Measurements from ENCODE around the gene MIDN. TPM values are rescaled to one million over a fixed set of nuclear protein-coding genes. Genes with fewer than 3 reads are reported as not detected.
A peak's percentile ranks its signal among the peaks of the same experiment; 100 is the strongest.

MIDN gene
- total RNA-seq, 2 experiments from 2014 or later: 54.1 to 54.6 TPM

DNA sequence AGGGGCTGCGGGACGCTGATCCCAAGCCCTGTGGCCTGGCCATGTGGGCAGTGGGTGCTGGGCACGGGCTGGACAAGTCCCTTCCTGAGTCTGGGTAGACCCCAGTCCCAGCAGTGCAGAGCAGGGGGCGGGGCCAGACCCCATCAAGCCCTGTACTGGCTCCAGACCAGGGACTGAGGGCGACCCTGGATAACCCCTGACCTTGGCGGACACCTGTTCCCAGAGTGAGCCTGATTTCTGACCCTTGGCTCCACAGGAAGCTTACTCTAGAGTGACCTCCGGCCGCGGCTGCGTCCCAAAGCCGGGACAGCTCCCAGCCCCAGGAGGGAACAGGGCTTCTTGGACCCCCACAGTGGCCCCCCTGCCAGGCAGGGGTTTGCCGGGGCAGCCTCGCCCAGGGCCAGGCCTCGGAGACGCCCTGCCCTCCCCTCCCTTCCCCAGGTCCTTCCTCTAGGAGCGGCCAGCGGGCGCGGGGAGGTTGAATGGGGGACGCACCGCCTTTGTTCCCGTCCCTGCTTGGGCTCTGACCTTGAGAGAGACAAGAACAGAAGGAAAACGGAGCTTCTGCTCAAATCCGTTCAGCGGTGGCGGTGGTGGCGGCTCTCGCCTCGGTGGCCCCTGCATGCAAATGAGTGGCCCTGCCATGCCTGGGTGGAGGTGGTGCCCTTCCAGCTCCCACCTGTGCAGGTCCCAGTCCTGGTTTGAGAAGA, 35.0 kb downstream of the MIDN start:
- no peak overlapping the region for H3K27ac Mint-ChIP-seq
- intact Hi-C loops (cut with micrococcal nuclease): no loop called here
- H3K4me3 Mint-ChIP-seq: no peak overlapping the region
- ChIA-PET POLR2A (no interaction called here), CTCF (interaction anchor here (1.0 kb wide), 1 partner anchor 17 kb away, joined by 3 read pairs; no protein-coding TSS in a partner anchor)
- H3K36me3 Mint-ChIP-seq: peaks cover 6% of the 10 kb centered on the region
- no peaks in the 10 kb centered on the region for H3K9me3 Mint-ChIP-seq
- no peak for DNase-seq
- peaks cover 21% of the 10 kb centered on the region for H3K27me3 Mint-ChIP-seq
- peaks cover 16% of the 10 kb centered on the region for H3K4me1 Mint-ChIP-seq (ENCODE audit: low read depth)

GRCh38 chr19:1283917-1284292, 35.5 kb downstream of the MIDN start:
- ChIA-PET POLR2A (interaction anchor here (1.0 to 1.4 kb wide), 2 partner anchors 9 to 15 kb away, joined by 3 to 4 read pairs; partner anchors contain the start of gene FAM174C), CTCF (interaction anchor here (1.0 kb wide), 1 partner anchor 17 kb away, joined by 3 read pairs; no protein-coding TSS in a partner anchor)
- Mint-ChIP-seq H3K4me3 (no peak overlapping the region), H3K9me3 (no peaks in the 10 kb centered on the region), H3K36me3 (peaks cover 6% of the 10 kb centered on the region), H3K27me3 (peaks cover 21% of the 10 kb centered on the region), H3K27ac (no peak overlapping the region), H3K4me1 (ENCODE audit: low read depth) (peaks cover 16% of the 10 kb centered on the region)
- intact Hi-C loops (cut with micrococcal nuclease): no loop called here
- no peak for DNase-seq

GRCh38 chr19:1284293-1284978, 36.1 kb downstream of the MIDN start:
- Mint-ChIP-seq H3K27me3 (peaks cover 25% of the 10 kb centered on the region), H3K36me3 (peaks cover 6% of the 10 kb centered on the region), H3K9me3 (no peaks in the 10 kb centered on the region), H3K4me1 (ENCODE audit: low read depth) (peaks cover 16% of the 10 kb centered on the region), H3K4me3 (peak overlapping the region; percentile 3), H3K27ac (no peak overlapping the region)
- ChIA-PET CTCF (interaction anchor here (1.0 kb wide), 2 partner anchors 18 to 40 kb away, joined by 3 read pairs; no protein-coding TSS in a partner anchor), POLR2A (interaction anchor here (1.0 to 1.4 kb wide), 2 partner anchors 9 to 16 kb away, joined by 3 to 4 read pairs; partner anchors contain the start of gene FAM174C)
- intact Hi-C loops (cut with micrococcal nuclease): no loop called here
- DNase-seq: no peak

GRCh38 chr19:1284979-1285736, 36.8 kb downstream of the MIDN start:
- H3K36me3 Mint-ChIP-seq: no peaks in the 10 kb centered on the region
- ChIA-PET CTCF (interaction anchor here (1.0 kb wide), 1 partner anchor 41 kb away, joined by 3 read pairs; no protein-coding TSS in a partner anchor), POLR2A (interaction anchor here (1.0 to 1.4 kb wide), 2 partner anchors 10 to 16 kb away, joined by 3 to 4 read pairs; partner anchors contain the start of gene FAM174C)
- intact Hi-C loops (cut with micrococcal nuclease): no loop called here
- no peak overlapping the region for H3K4me3 Mint-ChIP-seq
- no peak overlapping the region for H3K27ac Mint-ChIP-seq
- peaks cover 25% of the 10 kb centered on the region for H3K27me3 Mint-ChIP-seq
- H3K4me1 Mint-ChIP-seq (ENCODE audit: low read depth): peaks cover 10% of the 10 kb centered on the region
- no peaks in the 10 kb centered on the region for H3K9me3 Mint-ChIP-seq
- no peak for DNase-seq

- ChIA-PET POLR2A (no interaction called here), CTCF (no interaction called here)
- Mint-ChIP-seq H3K9me3 (no peaks in the 10 kb centered on the region), H3K36me3 (no peaks in the 10 kb centered on the region), H3K27me3 (peaks cover 25% of the 10 kb centered on the region), H3K27ac (no peak within 1 kb of the TSS), H3K4me1 (ENCODE audit: low read depth) (peaks cover 10% of the 10 kb centered on the region), H3K4me3 (no peak within 1 kb of the TSS)
- intact Hi-C loops (cut with micrococcal nuclease): no loop called here
- no peak for DNase-seq
Measured at GRCh38 chr19:1285737-1286360, 37.5 kb downstream of the MIDN start, which contains the start of gene EFNA2. Gene EFNA2 (plus strand): TSS chr19:1285873. CDS start chr19:1286169, 296 bp downstream.

DNA sequence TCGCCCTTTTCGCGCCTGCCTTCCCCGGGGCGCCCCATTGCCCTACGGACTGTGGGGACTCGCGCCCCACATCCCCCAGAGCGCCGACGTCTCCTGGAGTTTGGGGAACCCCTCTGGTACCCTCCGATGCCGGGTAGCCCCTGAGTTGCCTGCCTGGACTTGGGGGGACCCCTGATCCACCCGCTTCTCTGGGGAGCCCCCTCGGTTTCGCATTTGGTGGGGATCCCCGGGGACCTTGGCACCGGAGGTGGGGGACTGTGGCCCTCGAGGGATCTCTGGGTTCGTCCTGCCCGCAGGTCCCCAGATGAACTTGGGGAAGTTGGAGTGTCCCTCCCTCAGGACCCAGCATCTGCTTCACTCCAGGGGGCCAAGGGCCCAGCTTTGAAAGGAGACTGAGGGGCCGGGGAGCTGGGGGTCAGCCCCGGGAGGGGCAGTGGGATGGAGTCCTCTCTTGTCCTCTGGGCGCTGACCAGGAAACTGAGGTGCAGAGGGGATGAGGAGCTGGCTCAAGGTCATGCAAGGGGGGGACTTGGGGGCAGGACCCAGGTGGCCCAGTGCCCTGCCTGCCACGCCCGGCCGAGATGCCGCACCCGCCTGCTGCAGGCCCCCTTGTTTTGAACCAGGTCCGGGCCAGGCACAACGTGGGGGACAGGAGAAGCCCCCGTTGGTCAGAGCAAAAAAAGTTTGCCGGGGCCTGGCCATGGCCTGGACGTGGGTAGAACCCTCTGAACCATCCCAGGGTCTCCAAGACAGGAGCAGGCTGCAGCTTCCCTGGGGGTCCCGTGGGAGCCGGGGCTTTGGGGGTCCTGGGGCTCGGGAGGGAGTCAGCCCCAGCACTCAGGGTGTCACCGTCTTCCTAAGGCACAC, 38.3 kb downstream of the MIDN start:
- Mint-ChIP-seq H3K4me1 (ENCODE audit: low read depth) (peaks cover 10% of the 10 kb centered on the region), H3K36me3 (no peaks in the 10 kb centered on the region), H3K27me3 (peaks cover 28% of the 10 kb centered on the region), H3K27ac (no peak overlapping the region), H3K4me3 (no peak overlapping the region), H3K9me3 (no peaks in the 10 kb centered on the region)
- DNase-seq: no peak
- intact Hi-C loops (cut with micrococcal nuclease): no loop called here
- POLR2A ChIA-PET: no interaction called here
- CTCF ChIA-PET: no interaction called here

GRCh38 chr19:1287354-1288225, 39.2 kb downstream of the MIDN start:
- DNase-seq: no peak
- no peak overlapping the region for H3K4me3 Mint-ChIP-seq
- no peaks in the 10 kb centered on the region for H3K36me3 Mint-ChIP-seq
- CTCF ChIA-PET: no interaction called here
- peaks cover 35% of the 10 kb centered on the region for H3K27me3 Mint-ChIP-seq
- H3K27ac Mint-ChIP-seq: no peak overlapping the region
- POLR2A ChIA-PET: no interaction called here
- no peaks in the 10 kb centered on the region for H3K9me3 Mint-ChIP-seq
- peaks cover 10% of the 10 kb centered on the region for H3K4me1 Mint-ChIP-seq (ENCODE audit: low read depth)
- intact Hi-C loops (cut with micrococcal nuclease): no loop called here

GRCh38 chr19:1288226-1288612, 39.8 kb downstream of the MIDN start:
- POLR2A ChIA-PET: no interaction called here
- CTCF ChIA-PET: no interaction called here
- Mint-ChIP-seq H3K9me3 (no peaks in the 10 kb centered on the region), H3K27ac (no peak overlapping the region), H3K36me3 (no peaks in the 10 kb centered on the region), H3K4me1 (ENCODE audit: low read depth) (peaks cover 10% of the 10 kb centered on the region), H3K4me3 (no peak overlapping the region), H3K27me3 (peaks cover 38% of the 10 kb centered on the region)
- intact Hi-C loops (cut with micrococcal nuclease): no loop called here
- no peak for DNase-seq

DNA sequence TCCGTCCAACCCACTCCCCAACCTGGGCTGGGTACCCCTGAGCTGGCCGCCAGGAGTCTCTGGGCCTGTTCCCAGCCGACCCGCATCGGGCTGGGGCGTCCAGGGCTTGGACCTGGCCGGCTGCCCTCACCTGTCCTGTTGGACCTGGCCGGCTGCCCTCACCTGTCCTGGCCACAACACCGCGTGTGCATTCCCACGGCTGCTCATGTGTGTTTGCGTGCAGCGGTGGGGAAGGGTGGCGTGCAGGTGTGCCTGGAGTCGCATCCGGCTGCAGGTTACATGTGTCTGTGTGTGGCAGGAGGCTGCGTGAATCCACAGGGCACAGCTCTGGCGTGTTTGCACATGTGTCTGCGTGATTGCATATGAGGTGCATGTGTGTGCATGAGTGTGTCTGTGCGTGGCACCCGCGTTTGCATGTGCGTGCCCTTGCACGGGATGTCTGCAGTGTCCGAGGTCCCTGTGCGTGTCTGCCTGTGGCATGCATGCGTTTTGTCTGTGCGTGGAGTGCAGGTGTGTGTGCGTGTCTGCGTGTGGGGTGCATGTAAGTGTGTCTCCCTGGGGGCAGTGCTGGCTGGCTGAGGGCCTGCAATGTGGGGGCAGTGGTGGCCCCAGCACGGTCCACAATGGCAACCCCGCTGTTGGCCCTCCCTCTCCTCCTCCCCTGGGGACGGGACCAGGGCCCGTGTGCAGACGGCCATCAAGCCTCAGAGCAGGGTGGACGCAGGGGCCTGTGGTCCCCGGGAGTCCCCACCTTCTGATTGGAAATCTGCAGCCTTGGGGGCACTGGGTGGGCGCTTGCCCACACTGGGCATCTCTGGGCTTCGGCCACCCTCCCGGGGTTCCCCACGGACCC, 40.7 kb downstream of the MIDN start:
- H3K27ac Mint-ChIP-seq: no peak overlapping the region
- peaks cover 10% of the 10 kb centered on the region for H3K4me1 Mint-ChIP-seq (ENCODE audit: low read depth)
- POLR2A ChIA-PET: no interaction called here
- H3K4me3 Mint-ChIP-seq: no peak overlapping the region
- H3K36me3 Mint-ChIP-seq: no peaks in the 10 kb centered on the region
- intact Hi-C loops (cut with micrococcal nuclease): no loop called here
- CTCF ChIA-PET: no interaction called here
- DNase-seq: no peak
- H3K9me3 Mint-ChIP-seq: no peaks in the 10 kb centered on the region
- peaks cover 38% of the 10 kb centered on the region for H3K27me3 Mint-ChIP-seq

GRCh38 chr19:1289686-1290025, 41.3 kb downstream of the MIDN start:
- Mint-ChIP-seq H3K4me3 (no peak overlapping the region), H3K36me3 (no peaks in the 10 kb centered on the region), H3K27ac (no peak overlapping the region), H3K9me3 (no peaks in the 10 kb centered on the region), H3K27me3 (peaks cover 37% of the 10 kb centered on the region), H3K4me1 (ENCODE audit: low read depth) (peaks cover 10% of the 10 kb centered on the region)
- no peak for DNase-seq
- CTCF ChIA-PET: no interaction called here
- POLR2A ChIA-PET: no interaction called here
- intact Hi-C loops (cut with micrococcal nuclease): no loop called here
